ENCODE results near the gene BPIFB1.

BPIFB1 gene

GRCh38 chr20:33317424-33318095 lies 34.5 kb downstream of the BPIFB1 start:
- TF ChIP-seq CTCF (IDR thresholded peaks at IDR 0.05; ENCODE audit: insufficient read depth, low read length, poor library complexity, severe bottlenecking) (no peak), EZH2phosphoT487 (conservative IDR thresholded peaks at IDR 0.05; ENCODE audit: low read length) (no peak)
- H3K9me3 ChIP-seq (ENCODE audit: insufficient read depth, low read length): no peaks in the 10 kb centered on the region
- no peaks in the 10 kb centered on the region for H4K20me1 ChIP-seq (ENCODE audit: low read depth, low read length)
- H3K27me3 ChIP-seq (ENCODE audit: low read length): no peaks in the 10 kb centered on the region
- no peak overlapping the region for H3K9ac ChIP-seq (ENCODE audit: low read length)
- no peaks in the 10 kb centered on the region for H3K79me2 ChIP-seq (ENCODE audit: insufficient read depth, low read length)
- no peaks in the 10 kb centered on the region for H3F3A ChIP-seq (ENCODE audit: insufficient read depth)
- H3K4me2 ChIP-seq (ENCODE audit: low read depth, low read length, poor library complexity, severe bottlenecking): no peak overlapping the region
- H2AFZ ChIP-seq (ENCODE audit: low read depth, low read length, severe bottlenecking): no peak overlapping the region
- no peaks in the 10 kb centered on the region for H3K9me2 ChIP-seq (replicated peaks; ENCODE audit: insufficient read depth, low read length)
- no peaks in the 10 kb centered on the region for H3K36me3 ChIP-seq (ENCODE audit: low read length)
- H3K4me3 ChIP-seq (ENCODE audit: insufficient read depth, low read length, poor library complexity, severe bottlenecking): no peak overlapping the region
- no peak overlapping the region for H3K27ac ChIP-seq (ENCODE audit: low read depth, low read length)

GRCh38 chr20:33318096-33318429 lies 35.0 kb downstream of the BPIFB1 start:
- Histone ChIP-seq H4K20me1 (ENCODE audit: low read depth, low read length) (no peaks in the 10 kb centered on the region), H2AFZ (ENCODE audit: low read depth, low read length, severe bottlenecking) (no peak overlapping the region), H3K9me3 (ENCODE audit: insufficient read depth, low read length) (no peaks in the 10 kb centered on the region), H3K36me3 (ENCODE audit: low read length) (no peaks in the 10 kb centered on the region), H3K27ac (ENCODE audit: low read depth, low read length) (no peak overlapping the region), H3K27me3 (ENCODE audit: low read length) (no peaks in the 10 kb centered on the region), H3F3A (ENCODE audit: insufficient read depth) (no peaks in the 10 kb centered on the region), H3K79me2 (ENCODE audit: insufficient read depth, low read length) (no peaks in the 10 kb centered on the region), H3K4me3 (ENCODE audit: insufficient read depth, low read length, poor library complexity, severe bottlenecking) (no peak overlapping the region), H3K4me2 (ENCODE audit: low read depth, low read length, poor library complexity, severe bottlenecking) (no peak overlapping the region), H3K9me2 (replicated peaks; ENCODE audit: insufficient read depth, low read length) (no peaks in the 10 kb centered on the region), H3K9ac (ENCODE audit: low read length) (no peak overlapping the region)
- TF ChIP-seq CTCF (IDR thresholded peaks at IDR 0.05; ENCODE audit: insufficient read depth, low read length, poor library complexity, severe bottlenecking) (no peak), EZH2phosphoT487 (conservative IDR thresholded peaks at IDR 0.05; ENCODE audit: low read length) (no peak)

- Histone ChIP-seq H3K9me2 (replicated peaks; ENCODE audit: insufficient read depth, low read length) (no peaks in the 10 kb centered on the region), H3K27ac (ENCODE audit: low read depth, low read length) (no peak overlapping the region), H3K9ac (ENCODE audit: low read length) (no peak overlapping the region), H3K36me3 (ENCODE audit: low read length) (no peaks in the 10 kb centered on the region), H4K20me1 (ENCODE audit: low read depth, low read length) (no peaks in the 10 kb centered on the region), H3K79me2 (ENCODE audit: insufficient read depth, low read length) (no peaks in the 10 kb centered on the region), H2AFZ (ENCODE audit: low read depth, low read length, severe bottlenecking) (no peak overlapping the region), H3K4me3 (ENCODE audit: insufficient read depth, low read length, poor library complexity, severe bottlenecking) (no peak overlapping the region), H3K27me3 (ENCODE audit: low read length) (no peaks in the 10 kb centered on the region), H3F3A (ENCODE audit: insufficient read depth) (no peaks in the 10 kb centered on the region), H3K4me2 (ENCODE audit: low read depth, low read length, poor library complexity, severe bottlenecking) (no peak overlapping the region), H3K9me3 (ENCODE audit: insufficient read depth, low read length) (no peaks in the 10 kb centered on the region)
- TF ChIP-seq EZH2phosphoT487 (conservative IDR thresholded peaks at IDR 0.05; ENCODE audit: low read length) (no peak), CTCF (IDR thresholded peaks at IDR 0.05; ENCODE audit: insufficient read depth, low read length, poor library complexity, severe bottlenecking) (no peak)
These were observed 37.0 kb downstream of the BPIFB1 start for GRCh38 chr20:33320006-33320405.
